Right lobe of liver (tissue), 6 donors: ENCODE data around the gene TFPT. TPM values are rescaled to one million over a fixed set of nuclear protein-coding genes. Genes with fewer than 3 reads are reported as not detected.

Source experiments
- ATAC-seq, 4 donors: fragments of 200-7000 bp; cut with Tn5 transposase; one replicate each; pipeline ENCODE4 v1.9.1; 2020; ENCODE audit warnings: mild to moderate bottlenecking in 4 of 4, moderate library complexity in 4 of 4
- DNase-seq, 3 donors: peaks; one replicate each; pipeline ENCODE4 v3.0.0-alpha.2; 2020
- H3K27ac ChIP-seq, 3 donors: fragments of 200-600 bp; one replicate each; pipeline ENCODE4 v1.8.0; 2022
- H3K27me3 ChIP-seq, 2 donors: fragments of 200-600 bp; one replicate each; pipeline ENCODE4 v1.8.0; 2022
- H3K36me3 ChIP-seq, 4 donors: fragments of 200-600 bp; sonication (generic) in 1 of 4; one replicate each; pipeline versions ENCODE4 v1.5.1 to v1.8.0; 2017 to 2022; ENCODE audit warnings: control low read depth in 1 of 4
- H3K4me1 ChIP-seq, 4 donors: fragments of 200-600 bp; sonication (generic) in 1 of 4; one replicate each; pipeline versions ENCODE4 v1.5.1 to v1.8.0; 2017 to 2022; ENCODE audit warnings: control low read depth in 1 of 4
- H3K4me3 ChIP-seq, 3 donors: fragments of 200-600 bp; one replicate each; pipeline ENCODE4 v1.8.0; 2022
- H3K9me3 ChIP-seq, 4 donors: fragments of 200-600 bp; sonication (generic) in 1 of 4; one replicate each; pipeline versions ENCODE4 v1.5.1 to v1.8.0; 2017 to 2022; ENCODE audit warnings: control low read depth in 1 of 4
- CTCF ChIP-seq, 4 donors: fragments of 200-600 bp in 3 of 4; fragments of 450-650 bp in 1 of 4; IDR thresholded peaks; one replicate each; pipeline versions ENCODE4 v1.5.1 to v1.8.0; 2016 to 2022; ENCODE audit warnings: antibody characterized with exemption in 4 of 4, mild to moderate bottlenecking in 2 of 4
- POLR2A ChIP-seq: fragments of 450-650 bp; IDR thresholded peaks from one replicate; pipeline ENCODE4 v1.6.1; 2017; ENCODE audit warnings: antibody characterized with exemption, mild to moderate bottlenecking
- WGBS: methylation state at CpG from one replicate; pipeline ENCODE4 v1.1.6; 2018; ENCODE audit warnings: low coverage, low lambda C conversion rate; ENCODE audit not compliant: insufficient coverage; ENCODE audit errors: missing lambda C conversion rate; 5-methylcytosine and 5-hydroxymethylcytosine counted together
- intact Hi-C, 2 donors: fragments of 100-400 bp; cut with DNase I; formaldehyde crosslinking; loops; one replicate each; pipeline versions ENCODE4 v1.11.2 to v1.14.1; 2022
- total RNA-seq, 6 experiments: library from RNA; depleted of rRNA in 2 of 6; stranded (reverse); fragments of >200 nt in 2 of 6; fragmentation: NEBNext Ultra II Directional in 3 of 6; extraction: Animal tissue kit (Norgen Biotek cat#: 25700) in 3 of 6; gene quantifications; one replicate each; pipeline versions ENCODE4 v1.1.0 to v1.2.4, GENCODE V29; 2016 to 2023
- donor health status: DM: no; HTN: yes; CAD: no.
- donor health status: DM: no; HTN: no; CAD: no.
- donor health status: DM: no; HTN: no; CAD: no.
- donor health status: DM: no; HTN: yes; CAD: no.
- donor health status: DM: no; HTN: yes; CAD: no.

TFPT gene
- total RNA-seq, 6 experiments from 2014 or later = 3.5 to 8.2 (median 5.7) TPM

GRCh38 chr19:54159352-54160181 lies 44.1 kb upstream of the TFPT start, which contains the start of gene LENG1:
LENG1 (minus strand) TSS chr19:54159721; CDS start chr19:54159695, 26 bp downstream.
- Histone ChIP-seq H3K27me3 (no peaks in the 10 kb centered on the region), H3K4me1 (peaks cover 0 to 29% (median 11%) of the 10 kb centered on the region in 4 donors), H3K9me3 (no peaks in the 10 kb centered on the region), H3K36me3 (peaks cover 0 to 37% (median 14%) of the 10 kb centered on the region in 4 donors), H3K27ac (peak within 1 kb of the TSS; percentile 76 to 93 (median 92)), H3K4me3 (peak within 1 kb of the TSS; percentile 90 to 99 (median 93))
- peak; percentile 99 to 100 (median 100) for DNase-seq
- WGBS = 1% methylated on average over 35 of the region's 72 CpGs
- TF ChIP-seq POLR2A (peak; percentile 71), CTCF (IDR thresholded peaks at IDR 0.05) (peak in 3 of 4 donors; percentile 25 to 48 (median 34))
- intact Hi-C loops = no loop called here
- peak; percentile 80 to 90 (median 87) for ATAC-seq

GRCh38 chr19:54158812-54159351 lies 43.4 kb upstream of the TFPT start:
- 7% methylated on average over 19 of the region's 19 CpGs for WGBS
- Histone ChIP-seq H3K36me3 (peaks cover 2 to 44% (median 17%) of the 10 kb centered on the region in 4 donors), H3K27me3 (no peaks in the 10 kb centered on the region), H3K27ac (peak overlapping the region; percentile 76 to 93 (median 92)), H3K4me1 (peaks cover 0 to 29% (median 11%) of the 10 kb centered on the region in 4 donors), H3K9me3 (no peaks in the 10 kb centered on the region), H3K4me3 (peak overlapping the region; percentile 90 to 99 (median 93))
- no peak for ATAC-seq
- intact Hi-C loops = no loop called here
- TF ChIP-seq CTCF (IDR thresholded peaks at IDR 0.05) (no peak), POLR2A (no peak)
- no peak for DNase-seq

GRCh38 chr19:54156953-54157352 lies 41.5 kb upstream of the TFPT start:
- WGBS = 100% methylated on average over 2 of the region's 3 CpGs
- TF ChIP-seq POLR2A (no peak), CTCF (IDR thresholded peaks at IDR 0.05) (no peak)
- intact Hi-C loops = no loop called here
- Histone ChIP-seq H3K27me3 (no peaks in the 10 kb centered on the region), H3K4me3 (no peak overlapping the region), H3K27ac (no peak overlapping the region), H3K4me1 (peaks cover 0 to 22% (median 3%) of the 10 kb centered on the region in 4 donors), H3K36me3 (peaks cover 4 to 63% (median 27%) of the 10 kb centered on the region in 4 donors), H3K9me3 (no peaks in the 10 kb centered on the region)
- ATAC-seq = no peak
- no peak for DNase-seq

- ATAC-seq (no peak), DNase-seq (no peak)
- TF ChIP-seq POLR2A (no peak), CTCF (IDR thresholded peaks at IDR 0.05) (no peak)
- peaks cover 4 to 68% (median 27%) of the 10 kb centered on the region in 4 donors for H3K36me3 ChIP-seq
- no peaks in the 10 kb centered on the region for H3K27me3 ChIP-seq
- WGBS = 86% methylated on average over 4 of the region's 11 CpGs
- peaks cover 0 to 19% (median 3%) of the 10 kb centered on the region in 4 donors for H3K4me1 ChIP-seq
- no peak overlapping the region for H3K27ac ChIP-seq
- H3K9me3 ChIP-seq = no peaks in the 10 kb centered on the region
- no peak overlapping the region for H3K4me3 ChIP-seq
- intact Hi-C loops = no loop called here
Measured at GRCh38 chr19:54156490-54156889, 41.0 kb upstream of the TFPT start.
